Testis (tissue), 3 donors: ENCODE results near the gene SIK3. TPM values are rescaled to one million over a fixed set of nuclear protein-coding genes. Genes with fewer than 3 reads are reported as not detected.

Experiments
- DNase-seq: peaks from one replicate; pipeline ENCODE4 v3.0.0-alpha.2; 2019
- H3K27ac ChIP-seq, 2 donors: fragments of 200-600 bp; sonication (generic); one replicate each; pipeline ENCODE4 v1.5.1; 2019
- H3K27me3 ChIP-seq: fragments of 200-600 bp; sonication (generic); one replicate; pipeline ENCODE4 v1.5.1; 2019
- H3K36me3 ChIP-seq: fragments of 200-600 bp; sonication (generic); one replicate; pipeline ENCODE4 v1.5.1; 2017; ENCODE audit warnings: low read depth; ENCODE audit errors: missing control alignments
- H3K4me1 ChIP-seq: fragments of 200-600 bp; sonication (generic); one replicate; pipeline ENCODE4 v1.5.1; 2019
- H3K4me3 ChIP-seq, 2 donors: fragments of 200-600 bp; sonication (generic); one replicate each; pipeline ENCODE4 v1.5.1; 2017 to 2019
- H3K9me3 ChIP-seq: fragments of 200-600 bp; sonication (generic); one replicate; pipeline ENCODE4 v1.5.1; 2017
- CTCF ChIP-seq, 3 experiments: fragments of 450-650 bp in 2 of 3; fragments of 200-600 bp in 1 of 3; sonication (generic) in 1 of 3; IDR thresholded peaks; one replicate each; pipeline ENCODE4 v1.5.1; 2016 to 2019; ENCODE audit warnings: antibody characterized with exemption in 3 of 3, mild to moderate bottlenecking in 2 of 3, moderate library complexity in 1 of 3
- POLR2A ChIP-seq: fragments of 450-650 bp; IDR thresholded peaks from one replicate; pipeline ENCODE4 v1.6.1; 2017; ENCODE audit warnings: antibody characterized with exemption, mild to moderate bottlenecking, moderate library complexity
- WGBS, 2 donors: methylation state at CpG; one replicate each; pipeline ENCODE4 v1.1.5; 2018; 5-methylcytosine and 5-hydroxymethylcytosine counted together
- intact Hi-C: fragments of 100-400 bp; cut with DNase I; formaldehyde crosslinking; loops from one replicate; pipeline ENCODE4 v1.15.1; 2023; ENCODE audit warnings: low total_unique reads
- polyA plus RNA-seq: library from polyadenylated mRNA; stranded (reverse); fragments of 350-450 nt; fragmentation: Illumina TruSeq; extraction: RNeasy Lipid Tissue Mini Kit (QIAGEN cat#74804); gene quantifications from one replicate; pipeline ENCODE4 v1.2.3, GENCODE V29; 2014; ENCODE audit warnings: low read depth, low replicate concordance; ENCODE audit not compliant: insufficient read depth
- total RNA-seq, 2 donors: library from RNA; depleted of rRNA; stranded (reverse); fragments of >200 nt; gene quantifications; one replicate each; pipeline ENCODE4 v1.2.3, GENCODE V29; 2016

The SIK3 gene
- total and polyA plus RNA-seq, 3 donors from 2014 or later, result 112 to 125 (median 123) TPM

GRCh38 chr11:116993599-116993998 lies 104.6 kb downstream of the SIK3 start:
- no peaks in the 10 kb centered on the region for H3K27me3 ChIP-seq
- no peak for DNase-seq
- no peaks in the 10 kb centered on the region for H3K36me3 ChIP-seq
- intact Hi-C loops, result no loop called here
- peaks cover 3% of the 10 kb centered on the region for H3K4me1 ChIP-seq
- no peaks in the 10 kb centered on the region for H3K9me3 ChIP-seq
- TF ChIP-seq CTCF (IDR thresholded peaks at IDR 0.05), result no peak
- no peak for TF ChIP-seq POLR2A
- no peak overlapping the region for H3K4me3 ChIP-seq
- 53 to 65% methylated on average over 6 of the region's 6 CpGs for WGBS, 2 donors
- H3K27ac ChIP-seq, result no peak overlapping the region

GRCh38 chr11:116991491-116991890 lies 106.7 kb downstream of the SIK3 start:
- Histone ChIP-seq H3K4me1 (peaks cover 6% of the 10 kb centered on the region), H3K4me3 (no peak overlapping the region), H3K9me3 (no peaks in the 10 kb centered on the region), H3K36me3 (no peaks in the 10 kb centered on the region), H3K27ac (no peak overlapping the region), H3K27me3 (no peaks in the 10 kb centered on the region)
- 73 to 93% methylated on average over 1 of the region's 1 CpG for WGBS, 2 donors
- intact Hi-C loops, result no loop called here
- no peak for DNase-seq
- no peak for TF ChIP-seq CTCF (IDR thresholded peaks at IDR 0.05)
- no peak for TF ChIP-seq POLR2A

GRCh38 chr11:116990811-116991210 lies 107.4 kb downstream of the SIK3 start:
- peaks cover 8% of the 10 kb centered on the region for H3K4me1 ChIP-seq

GRCh38 chr11:116990061-116990473 lies 108.2 kb downstream of the SIK3 start:
- intact Hi-C loops, result no loop called here
- Histone ChIP-seq H3K27ac (no peak overlapping the region), H3K4me1 (peaks cover 8% of the 10 kb centered on the region), H3K27me3 (no peaks in the 10 kb centered on the region), H3K36me3 (no peaks in the 10 kb centered on the region), H3K9me3 (no peaks in the 10 kb centered on the region), H3K4me3 (no peak overlapping the region)
- DNase-seq, result no peak
- WGBS, 2 donors, result 61 to 67% methylated on average over 4 of the region's 4 CpGs
- TF ChIP-seq CTCF (IDR thresholded peaks at IDR 0.05) (no peak), POLR2A (no peak)

More at GRCh38 chr11:116990811-116991210, 107.4 kb downstream of the SIK3 start:
- Histone ChIP-seq H3K27me3 (no peaks in the 10 kb centered on the region), H3K4me3 (no peak overlapping the region), H3K36me3 (no peaks in the 10 kb centered on the region), H3K27ac (no peak overlapping the region), H3K9me3 (no peaks in the 10 kb centered on the region)
- 82 to 93% methylated on average over 1 of the region's 1 CpG for WGBS, 2 donors
- intact Hi-C loops, result no loop called here
- no peak for DNase-seq
- TF ChIP-seq POLR2A (no peak), CTCF (IDR thresholded peaks at IDR 0.05) (no peak)

- Histone ChIP-seq H3K27ac (no peak overlapping the region), H3K4me3 (no peak overlapping the region), H3K27me3 (no peaks in the 10 kb centered on the region), H3K36me3 (no peaks in the 10 kb centered on the region), H3K4me1 (peaks cover 8% of the 10 kb centered on the region), H3K9me3 (no peaks in the 10 kb centered on the region)
- intact Hi-C loops, result no loop called here
- TF ChIP-seq POLR2A, result no peak
- no peak for TF ChIP-seq CTCF (IDR thresholded peaks at IDR 0.05)
- DNase-seq, result no peak
- WGBS, 2 donors, result 25 to 37% methylated on average over 4 of the region's 4 CpGs
These were observed 109.0 kb downstream of the SIK3 start for GRCh38 chr11:116989184-116989583.
